IPS-11a (cell line): ENCODE results near the gene VASP.

Source experiments
- H3K4me3 ChIP-seq: one replicate; pipeline ENCODE4 v1.5.1; 2013; ENCODE audit warnings: low read depth, low read length, control low read depth

The VASP gene

DNA sequence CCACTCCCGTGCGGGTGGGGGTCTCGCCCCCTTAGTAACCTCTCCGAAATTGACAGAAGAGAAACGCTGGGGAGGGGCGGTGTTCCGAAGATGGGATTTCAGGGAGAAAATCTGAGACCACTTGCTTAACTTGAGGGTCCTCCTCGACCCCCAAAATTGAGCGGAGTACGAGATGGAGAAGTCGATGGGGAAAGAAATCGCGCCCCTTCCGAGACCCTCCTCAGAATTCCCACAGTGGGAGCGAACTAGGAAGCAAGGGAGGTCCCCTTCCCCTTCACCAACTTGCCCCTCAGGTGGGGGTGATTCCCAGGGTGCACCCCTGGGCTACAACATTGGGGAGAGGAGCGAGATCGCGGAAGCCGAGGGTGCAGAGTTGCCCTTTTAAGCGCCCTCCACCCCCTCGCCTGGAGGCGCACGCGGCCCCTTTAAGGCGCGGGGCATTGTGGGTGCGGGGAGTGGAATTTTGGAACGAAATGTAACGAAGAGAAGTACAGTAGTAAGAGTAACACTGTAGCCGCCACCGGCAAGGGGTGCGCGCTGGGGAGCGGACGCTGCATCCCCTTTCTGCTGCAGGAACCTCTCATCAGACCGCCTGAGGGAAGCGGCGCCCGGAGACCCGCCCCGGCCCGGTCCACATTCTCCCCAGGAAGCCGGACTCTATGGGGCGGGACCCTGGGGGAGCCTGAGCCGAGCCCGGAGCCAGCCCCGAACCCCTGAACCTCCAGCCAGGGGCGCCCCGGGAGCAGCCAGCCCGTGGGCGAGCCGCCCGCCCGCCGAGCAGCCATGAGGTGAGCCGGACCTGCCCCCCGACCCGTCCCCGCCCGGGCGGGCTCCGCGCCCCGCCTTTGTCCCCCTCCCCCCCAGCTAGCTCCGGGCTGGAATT lies at the start of gene VASP:
VASP (plus strand) TSS at position 491 of the 883 bp plus-strand sequence; CDS start at position 784, 293 bp downstream.
- H3K4me3 ChIP-seq = peak within 1 kb of the TSS; percentile 96

DNA sequence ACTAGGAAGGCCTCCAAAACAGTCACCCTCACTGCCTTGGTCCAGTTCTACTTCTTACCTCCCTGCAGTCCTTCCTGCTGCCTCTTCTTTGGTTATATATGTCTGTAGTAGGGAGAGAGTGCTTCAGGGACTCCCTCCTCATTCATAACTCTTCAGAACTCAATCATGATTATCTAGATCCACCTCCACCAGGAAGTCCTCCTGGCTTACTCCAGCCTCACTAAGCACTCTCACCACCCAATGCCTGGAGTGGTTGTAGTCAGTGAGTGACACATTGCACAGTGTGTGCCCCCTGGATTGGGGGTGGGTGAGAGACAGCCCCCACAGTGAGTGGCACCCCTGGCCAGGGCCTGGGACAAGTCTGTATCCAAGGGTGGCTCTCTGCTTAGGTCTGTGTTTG lies 49.5 kb upstream of the VASP start:
- no peak overlapping the region for H3K4me3 ChIP-seq

DNA sequence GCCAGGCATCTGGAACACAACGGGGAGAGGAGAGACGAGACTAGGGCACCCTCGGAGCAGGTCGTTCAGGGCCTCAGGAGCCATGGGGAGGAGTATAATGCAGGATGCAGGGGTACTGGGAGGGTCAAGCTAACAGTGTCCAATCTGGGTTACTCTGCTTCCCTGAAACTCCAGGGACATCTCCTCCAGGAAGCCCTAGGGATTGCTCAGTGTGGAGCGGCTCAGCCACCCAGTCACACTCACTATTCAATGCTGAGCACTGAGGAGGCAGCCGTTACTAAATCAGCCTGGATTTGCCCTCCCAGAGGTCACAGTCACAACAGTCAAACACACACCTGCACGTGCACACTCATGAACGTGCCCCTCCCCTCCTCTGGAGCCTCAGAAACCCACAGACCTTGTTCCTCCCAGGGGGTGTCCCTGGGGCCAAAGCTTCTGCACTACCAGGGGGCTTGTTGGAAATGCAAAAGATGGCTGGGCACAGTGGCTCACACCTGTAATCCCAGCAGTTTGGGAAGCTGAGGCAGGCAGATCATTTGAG lies 46.4 kb upstream of the VASP start:
- H3K4me3 ChIP-seq = no peak overlapping the region

DNA sequence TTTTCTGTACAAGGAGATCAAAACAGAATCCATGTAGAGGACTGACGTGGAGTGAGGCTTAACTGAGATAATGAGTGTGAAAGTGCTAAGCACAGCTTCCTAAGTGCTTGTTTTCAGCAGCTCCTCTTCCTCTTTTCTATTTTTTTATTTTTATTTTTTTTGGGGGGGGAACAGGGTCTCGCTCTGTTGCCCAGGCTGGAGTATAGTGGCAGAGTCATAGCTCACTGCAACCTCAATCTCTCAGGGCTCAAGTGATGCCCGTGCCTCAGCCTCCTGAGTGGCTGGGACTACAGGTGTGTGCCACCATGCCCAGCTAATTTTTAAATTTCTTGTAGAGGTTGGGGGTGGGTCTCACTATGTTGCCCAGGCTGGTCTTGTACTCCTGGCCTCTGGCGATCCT lies 45.1 kb upstream of the VASP start:
- no peak overlapping the region for H3K4me3 ChIP-seq

DNA sequence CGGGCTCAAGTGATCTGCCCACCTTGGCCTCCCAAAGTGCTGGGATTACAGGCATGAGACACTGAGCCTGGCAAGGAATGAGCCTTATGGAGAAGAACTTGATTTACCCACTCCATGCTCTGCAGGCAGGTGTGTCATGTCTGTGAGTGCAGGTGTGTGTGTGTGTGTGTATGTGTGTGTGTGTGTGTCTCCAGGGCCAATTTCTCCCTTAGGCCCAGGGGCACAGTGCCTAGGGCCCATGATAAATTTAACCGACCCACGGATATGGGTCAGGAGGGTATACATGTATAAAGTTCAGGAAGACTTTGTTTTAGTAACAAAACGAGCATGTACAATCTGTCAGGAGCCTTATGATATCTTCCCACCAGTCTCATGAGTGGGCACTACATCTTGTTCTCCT lies 44.0 kb upstream of the VASP start:
- no peak overlapping the region for H3K4me3 ChIP-seq

DNA sequence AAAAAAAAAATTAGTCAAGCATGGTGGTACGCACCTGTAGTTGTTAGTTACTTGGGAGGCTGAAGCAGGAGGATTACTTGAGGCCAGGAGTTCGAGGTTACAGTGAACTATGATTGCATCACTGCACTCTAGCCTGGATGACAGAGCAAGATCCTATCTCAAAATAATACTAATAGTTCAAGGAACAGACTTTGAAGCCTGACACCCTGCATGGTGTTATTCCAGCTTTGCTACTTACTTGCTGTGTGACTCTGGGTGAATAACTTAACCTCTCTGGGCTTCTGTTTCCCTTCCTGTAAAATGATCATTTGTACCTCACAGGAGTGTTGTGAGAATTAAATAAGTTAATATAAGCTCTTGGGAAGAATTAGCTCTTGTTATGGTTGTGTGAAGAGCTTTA lies 43.0 kb upstream of the VASP start:
- no peak overlapping the region for H3K4me3 ChIP-seq

DNA sequence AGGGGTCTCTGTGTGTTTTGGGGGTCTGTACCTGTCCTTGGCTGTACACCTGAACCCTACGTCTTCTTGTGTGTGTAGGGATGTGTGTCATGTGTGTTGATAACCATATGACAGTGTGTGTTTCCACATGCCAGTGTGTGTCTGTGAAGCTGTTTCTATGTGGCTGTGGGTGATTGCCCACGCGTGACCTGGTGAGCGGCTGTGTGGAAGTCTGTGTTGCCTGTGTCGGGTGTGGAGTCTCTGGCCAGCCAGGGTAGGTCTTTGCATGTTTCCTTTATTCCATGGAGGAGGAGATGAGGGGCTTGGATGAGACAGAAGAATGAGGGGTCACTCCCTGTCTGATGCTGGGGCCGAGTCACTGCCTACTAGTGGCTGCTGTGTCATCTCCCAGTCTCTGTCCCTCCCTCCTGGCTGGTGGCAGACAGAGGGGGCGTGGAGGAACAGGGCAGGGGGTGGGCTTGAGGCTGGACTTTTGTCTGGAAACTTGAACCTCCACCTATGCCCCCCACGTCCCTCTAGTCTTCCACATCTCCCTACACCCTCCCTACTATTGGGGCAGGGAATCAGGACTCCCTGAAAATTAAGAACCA lies 42.3 kb upstream of the VASP start:
- H3K4me3 ChIP-seq = no peak overlapping the region

DNA sequence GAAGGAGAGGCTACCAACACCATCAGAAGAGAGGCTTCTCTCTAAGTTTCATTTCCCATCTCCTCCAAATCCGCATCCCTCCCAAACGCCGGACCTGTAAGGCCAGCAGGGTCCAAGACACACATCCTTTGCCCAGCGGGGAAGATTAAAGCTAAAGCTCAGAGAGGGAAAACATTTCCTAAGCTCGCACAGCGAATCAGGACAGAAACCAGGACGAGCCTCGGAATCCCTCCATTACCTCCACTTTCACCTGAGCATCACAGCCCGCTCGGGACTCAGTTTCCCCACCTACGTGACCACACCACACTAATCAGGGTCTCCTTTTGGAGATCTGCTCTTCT lies 40.2 kb upstream of the VASP start:
- peak overlapping the region; percentile 66 for H3K4me3 ChIP-seq

DNA sequence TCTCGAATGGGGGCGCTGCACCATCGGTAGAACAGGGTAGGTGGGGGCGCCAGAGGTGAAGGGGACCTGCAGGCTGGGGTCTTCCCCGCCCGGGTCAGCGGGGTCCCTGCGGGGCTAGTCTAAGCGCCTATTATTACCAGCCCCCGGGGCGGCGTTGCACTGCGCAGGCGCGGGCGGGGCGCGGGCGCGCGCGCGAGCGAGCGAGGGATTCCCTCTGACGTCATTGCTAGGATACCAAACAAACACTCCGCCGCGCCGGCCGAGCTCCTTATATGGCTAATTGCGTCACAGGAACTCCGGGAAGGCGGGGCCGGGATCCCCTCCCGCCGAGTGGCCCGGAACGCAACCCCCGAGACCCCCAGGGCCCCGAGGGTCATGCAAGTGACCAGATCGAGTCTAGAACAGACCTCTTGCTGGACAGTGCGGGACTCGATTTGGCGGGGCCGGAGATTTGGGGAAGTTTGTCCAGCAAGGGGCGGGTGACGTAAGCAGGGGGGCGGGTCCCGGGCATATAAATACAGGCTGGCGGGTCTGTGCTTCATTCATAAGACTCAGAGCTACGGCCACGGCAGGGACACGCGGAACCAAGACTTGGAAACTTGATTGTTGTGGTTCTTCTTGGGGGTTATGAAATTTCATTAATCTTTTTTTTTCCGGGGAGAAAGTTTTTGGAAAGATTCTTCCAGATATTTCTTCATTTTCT lies 39.7 kb upstream of the VASP start, which contains the start of gene FOSB:
FOSB (plus strand) TSS at position 541 of the 703 bp plus-strand sequence. CDS start 591 bp downstream, outside the sequence.
- peak within 1 kb of the TSS; percentile 66 for H3K4me3 ChIP-seq

DNA sequence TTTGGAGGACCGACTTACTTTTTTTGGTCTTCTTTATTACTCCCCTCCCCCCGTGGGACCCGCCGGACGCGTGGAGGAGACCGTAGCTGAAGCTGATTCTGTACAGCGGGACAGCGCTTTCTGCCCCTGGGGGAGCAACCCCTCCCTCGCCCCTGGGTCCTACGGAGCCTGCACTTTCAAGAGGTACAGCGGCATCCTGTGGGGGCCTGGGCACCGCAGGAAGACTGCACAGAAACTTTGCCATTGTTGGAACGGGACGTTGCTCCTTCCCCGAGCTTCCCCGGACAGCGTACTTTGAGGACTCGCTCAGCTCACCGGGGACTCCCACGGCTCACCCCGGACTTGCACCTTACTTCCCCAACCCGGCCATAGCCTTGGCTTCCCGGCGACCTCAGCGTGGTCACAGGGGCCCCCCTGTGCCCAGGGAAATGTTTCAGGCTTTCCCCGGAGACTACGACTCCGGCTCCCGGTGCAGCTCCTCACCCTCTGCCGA lies 39.1 kb upstream of the VASP start:
- peak overlapping the region; percentile 66 for H3K4me3 ChIP-seq

DNA sequence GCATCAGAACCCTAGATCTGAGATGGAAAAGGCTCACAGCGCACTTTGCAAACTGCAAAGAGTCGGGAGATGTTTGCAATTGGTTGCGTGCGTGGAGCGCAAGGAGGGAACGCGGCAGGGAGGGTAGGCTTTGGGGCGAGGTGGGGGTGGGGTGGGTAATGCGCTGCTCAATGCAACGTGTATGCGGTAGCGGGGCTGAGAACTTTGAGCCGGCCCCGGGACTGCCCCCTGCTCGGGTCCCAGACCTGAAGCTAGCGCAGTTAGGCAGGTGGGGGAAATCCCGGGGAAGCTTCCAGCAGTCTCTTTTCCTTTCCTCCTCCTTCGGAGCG lies 38.5 kb upstream of the VASP start:
- peak overlapping the region; percentile 66 for H3K4me3 ChIP-seq

DNA sequence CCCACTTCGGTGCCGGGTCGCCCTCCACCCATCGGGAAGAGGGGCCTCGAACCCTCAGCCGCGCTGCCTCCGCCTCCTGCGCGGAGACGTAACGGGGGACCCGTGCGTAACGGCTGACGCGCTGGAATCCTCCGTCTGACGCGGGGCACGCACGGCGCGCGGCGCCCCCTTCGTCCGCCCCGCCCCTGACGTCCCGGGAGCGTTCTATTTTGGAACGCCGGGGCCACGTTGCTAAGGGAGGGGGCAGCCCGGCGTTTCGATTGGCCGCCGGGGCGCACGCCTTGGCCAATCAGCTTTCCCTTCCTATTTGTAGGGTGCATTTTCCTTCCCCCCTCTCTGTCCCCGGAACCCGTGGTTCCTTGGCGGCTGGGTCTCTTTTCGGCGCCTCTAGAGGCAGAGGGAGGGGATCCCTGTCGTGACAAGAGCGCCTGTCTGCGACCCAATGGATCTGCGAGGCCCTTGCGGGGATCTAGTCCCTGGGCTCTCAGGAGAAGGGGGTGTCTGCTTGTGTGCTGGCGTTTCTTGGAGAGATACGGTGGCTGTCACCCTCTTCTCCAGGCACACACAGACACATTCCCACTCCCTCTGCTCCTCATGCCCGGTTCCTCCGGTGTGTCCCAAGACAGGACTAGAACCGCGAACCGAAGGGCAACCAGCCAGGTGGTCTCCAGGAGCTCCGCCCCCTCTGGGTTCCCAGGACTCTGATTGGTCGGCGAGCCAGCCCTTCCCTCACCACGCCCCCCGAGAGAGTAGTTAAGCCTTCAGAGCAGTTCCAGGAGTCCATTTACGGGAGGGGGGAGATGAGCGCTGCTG lies 37.9 kb upstream of the VASP start:
- peak overlapping the region; percentile 66 for H3K4me3 ChIP-seq

DNA sequence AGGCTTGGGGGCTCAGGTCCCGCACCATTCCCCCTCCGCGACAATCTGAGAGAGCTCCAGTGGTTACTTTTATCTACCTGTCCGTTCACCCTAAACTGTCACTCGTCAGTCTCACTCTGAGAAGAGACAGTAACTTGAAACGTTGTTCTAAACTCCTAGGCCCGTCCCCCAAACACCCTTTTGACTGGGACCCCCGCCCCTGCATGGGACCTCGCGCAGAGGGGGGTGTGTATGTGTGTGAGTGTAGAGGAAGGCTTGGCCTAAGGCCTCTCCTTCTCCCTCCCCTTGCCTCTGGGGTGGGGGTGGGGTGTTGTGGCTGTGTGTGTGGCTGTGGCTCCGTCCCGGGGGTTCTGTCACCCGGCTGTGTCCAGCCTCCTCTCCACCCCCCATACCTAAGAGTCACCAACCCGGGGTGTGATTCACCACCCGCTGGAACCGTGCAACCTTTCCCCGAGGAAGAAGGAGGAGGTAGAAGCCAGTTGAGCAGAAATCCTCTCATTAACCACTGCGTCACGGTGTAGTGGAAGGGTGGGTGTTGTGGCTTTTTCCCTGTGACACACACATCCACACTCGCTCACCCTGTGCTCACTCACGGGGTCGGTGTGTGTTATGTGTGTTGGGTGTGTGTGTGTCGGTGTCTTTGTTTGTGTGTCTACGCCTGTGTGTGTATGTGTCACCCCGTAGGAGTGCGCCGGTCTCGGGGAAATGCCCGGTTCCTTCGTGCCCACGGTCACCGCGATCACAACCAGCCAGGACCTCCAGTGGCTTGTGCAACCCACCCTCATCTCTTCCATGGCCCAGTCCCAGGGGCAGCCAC lies 37.1 kb upstream of the VASP start:
- H3K4me3 ChIP-seq = peak overlapping the region; percentile 66

DNA sequence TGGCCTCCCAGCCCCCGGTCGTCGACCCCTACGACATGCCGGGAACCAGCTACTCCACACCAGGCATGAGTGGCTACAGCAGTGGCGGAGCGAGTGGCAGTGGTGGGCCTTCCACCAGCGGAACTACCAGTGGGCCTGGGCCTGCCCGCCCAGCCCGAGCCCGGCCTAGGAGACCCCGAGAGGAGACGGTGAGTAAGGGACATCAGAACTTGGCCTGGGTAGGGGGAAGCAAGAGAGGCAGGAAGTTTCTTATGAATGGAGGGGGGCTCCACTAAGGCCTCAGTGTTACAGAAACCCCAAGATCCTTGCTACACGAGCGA lies 36.6 kb upstream of the VASP start:
- no peak overlapping the region for H3K4me3 ChIP-seq

DNA sequence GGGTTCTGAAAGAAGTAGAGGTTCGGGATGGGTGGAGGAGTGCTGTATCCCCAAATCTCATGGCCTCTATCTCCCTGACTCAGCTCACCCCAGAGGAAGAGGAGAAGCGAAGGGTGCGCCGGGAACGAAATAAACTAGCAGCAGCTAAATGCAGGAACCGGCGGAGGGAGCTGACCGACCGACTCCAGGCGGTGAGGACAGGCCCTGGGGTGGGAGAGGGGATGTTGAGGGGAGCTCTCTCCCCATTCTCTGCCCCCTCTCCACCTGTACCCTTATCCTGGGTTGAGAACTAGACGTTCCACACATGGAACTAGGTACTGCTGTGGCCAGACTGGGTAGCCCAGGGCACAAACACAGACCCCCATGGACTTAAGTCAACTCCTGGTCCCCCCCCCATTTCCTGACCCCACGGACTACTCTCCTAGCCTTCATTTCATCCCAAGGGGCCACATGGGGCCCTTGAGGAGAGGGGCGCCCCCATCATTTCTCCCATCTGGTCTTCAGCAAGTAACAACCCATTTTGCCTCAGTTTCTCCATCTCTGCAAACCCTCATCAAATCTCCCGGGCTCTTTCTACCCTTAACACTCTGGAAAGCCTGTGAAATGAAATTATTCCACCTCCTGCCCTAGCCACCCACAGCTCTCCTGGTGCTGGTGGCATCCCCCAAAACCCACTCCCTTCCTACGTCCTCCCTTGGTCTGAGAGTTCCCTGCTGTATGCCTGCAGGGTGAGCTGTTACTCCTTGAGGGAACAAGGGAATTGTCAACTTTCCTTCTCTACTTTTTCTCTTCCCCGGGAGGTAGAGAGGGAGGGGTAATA lies 36.0 kb upstream of the VASP start:
- H3K4me3 ChIP-seq = no peak overlapping the region

DNA sequence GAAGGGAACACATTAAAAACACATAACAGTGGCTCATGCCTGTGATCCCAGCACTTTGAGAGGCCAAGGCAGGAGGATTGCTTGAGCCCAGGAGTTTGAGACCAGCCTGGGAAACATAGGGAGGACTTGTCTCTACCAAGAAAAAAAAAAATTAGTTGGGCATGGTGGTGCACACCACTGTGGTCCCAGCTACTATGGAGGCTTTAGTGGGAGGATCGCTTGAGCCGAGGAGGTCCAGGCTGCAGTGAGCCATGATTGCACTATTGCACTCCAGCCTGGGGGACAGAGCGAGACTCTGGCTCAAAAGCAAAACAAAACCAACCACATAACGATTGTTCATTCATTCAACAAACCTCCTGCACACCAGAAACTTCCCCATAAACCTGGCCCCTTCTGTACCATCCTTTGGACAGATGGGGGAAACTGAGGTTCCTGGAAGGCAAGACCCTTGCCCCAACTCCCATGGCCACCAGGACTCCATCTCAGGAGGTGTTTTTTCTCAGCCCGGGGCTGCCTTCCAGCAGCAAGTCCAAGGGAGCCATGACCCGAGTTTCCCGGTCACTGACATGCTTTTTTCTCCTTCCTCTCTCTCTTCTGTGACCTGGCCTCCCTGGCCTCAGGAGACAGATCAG lies 35.2 kb upstream of the VASP start:
- H3K4me3 ChIP-seq = peak overlapping the region; percentile 20

DNA sequence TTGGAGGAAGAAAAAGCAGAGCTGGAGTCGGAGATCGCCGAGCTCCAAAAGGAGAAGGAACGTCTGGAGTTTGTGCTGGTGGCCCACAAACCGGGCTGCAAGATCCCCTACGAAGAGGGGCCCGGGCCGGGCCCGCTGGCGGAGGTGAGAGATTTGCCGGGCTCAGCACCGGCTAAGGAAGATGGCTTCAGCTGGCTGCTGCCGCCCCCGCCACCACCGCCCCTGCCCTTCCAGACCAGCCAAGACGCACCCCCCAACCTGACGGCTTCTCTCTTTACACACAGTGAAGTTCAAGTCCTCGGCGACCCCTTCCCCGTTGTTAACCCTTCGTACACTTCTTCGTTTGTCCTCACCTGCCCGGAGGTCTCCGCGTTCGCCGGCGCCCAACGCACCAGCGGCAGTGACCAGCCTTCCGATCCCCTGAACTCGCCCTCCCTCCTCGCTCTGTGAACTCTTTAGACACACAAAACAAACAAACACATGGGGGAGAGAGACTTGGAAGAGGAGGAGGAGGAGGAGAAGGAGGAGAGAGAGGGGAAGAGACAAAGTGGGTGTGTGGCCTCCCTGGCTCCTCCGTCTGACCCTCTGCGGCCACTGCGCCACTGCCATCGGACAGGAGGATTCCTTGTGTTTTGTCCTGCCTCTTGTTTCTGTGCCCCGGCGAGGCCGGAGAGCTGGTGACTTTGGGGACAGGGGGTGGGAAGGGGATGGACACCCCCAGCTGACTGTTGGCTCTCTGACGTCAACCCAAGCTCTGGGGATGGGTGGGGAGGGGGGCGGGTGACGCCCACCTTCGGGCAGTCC lies 34.5 kb upstream of the VASP start:
- H3K4me3 ChIP-seq = peak overlapping the region; percentile 20

DNA sequence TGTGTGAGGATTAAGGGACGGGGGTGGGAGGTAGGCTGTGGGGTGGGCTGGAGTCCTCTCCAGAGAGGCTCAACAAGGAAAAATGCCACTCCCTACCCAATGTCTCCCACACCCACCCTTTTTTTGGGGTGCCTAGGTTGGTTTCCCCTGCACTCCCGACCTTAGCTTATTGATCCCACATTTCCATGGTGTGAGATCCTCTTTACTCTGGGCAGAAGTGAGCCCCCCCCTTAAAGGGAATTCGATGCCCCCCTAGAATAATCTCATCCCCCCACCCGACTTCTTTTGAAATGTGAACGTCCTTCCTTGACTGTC lies 34.0 kb upstream of the VASP start:
- no peak overlapping the region for H3K4me3 ChIP-seq
